IMR-90 (cell line): Measurements from ENCODE around the gene IQSEC1. TPM values are rescaled to one million over a fixed set of nuclear protein-coding genes. Genes with fewer than 3 reads are reported as not detected.

Experiments used
- ATAC-seq: fragments of 200-7000 bp; cut with Tn5 transposase; 2 replicates; pipeline ENCODE4 v1.9.1; 2020; ENCODE audit warnings: low read depth, mild to moderate bottlenecking, moderate library complexity
- BruUV-seq: library from RNA; stranded (reverse); fragments of 400-500 nt; replicated peaks from 2 replicates; lab custom pipeline; 2021; lab: Mats Ljungman, UMichigan
- CTCF ChIA-PET: fragments of 300-600 bp; formaldehyde crosslinking; extraction: SDS; loops from one replicate; lab custom pipeline; 2021; ENCODE audit warnings: antibody characterized with exemption; lab: Yijun Ruan, JAX
- POLR2A ChIA-PET: fragments of 300-600 bp; sonication (Branson Sonifier 250); formaldehyde crosslinking; loops from one replicate; lab custom pipeline; 2022; ENCODE audit warnings: antibody characterized with exemption; ENCODE audit not compliant: unreplicated experiment; lab: Charles Lee
- DNase-seq: peaks from one replicate; pipeline ENCODE4 v3.0.0; 2013
- H2AFZ ChIP-seq: replicated peaks from 2 replicates; pipeline ENCODE3; 2013; ENCODE audit warnings: low read length, mild to moderate bottlenecking; ENCODE audit not compliant: poor library complexity
- H2AK5ac ChIP-seq: 2 replicates; pipeline ENCODE4 v1.6.1; 2013; ENCODE audit warnings: low read depth, low read length, inconsistent platforms
- H2AK9ac ChIP-seq: replicated peaks from 2 replicates; pipeline ENCODE3; 2013; ENCODE audit warnings: mild to moderate bottlenecking, low read depth, low read length, moderate library complexity; ENCODE audit not compliant: poor library complexity
- H2BK120ac ChIP-seq: 2 replicates; pipeline ENCODE4 v1.6.1; 2013; ENCODE audit warnings: low read depth, low read length, inconsistent platforms
- H2BK15ac ChIP-seq: 3 replicates; pipeline ENCODE4 v1.6.1; 2013; ENCODE audit warnings: low read depth, low read length, inconsistent platforms
- H2BK20ac ChIP-seq: 2 replicates; pipeline ENCODE4 v1.6.1; 2013; ENCODE audit warnings: low read depth, mild to moderate bottlenecking, inconsistent platforms, low read length, moderate library complexity
- H2BK5ac ChIP-seq: 2 replicates; pipeline ENCODE4 v1.6.1; 2013; ENCODE audit warnings: mild to moderate bottlenecking, low read depth, low read length, inconsistent platforms; ENCODE audit not compliant: poor library complexity, severe bottlenecking
- H3K14ac ChIP-seq: replicated peaks from 2 replicates; pipeline ENCODE4 v1.6.1; 2013; ENCODE audit warnings: low read depth, low read length, inconsistent platforms
- H3K18ac ChIP-seq: 2 replicates; pipeline ENCODE4 v1.6.1; 2013; ENCODE audit warnings: low read depth, low read length, control low read depth
- H3K23ac ChIP-seq: 2 replicates; pipeline ENCODE4 v1.6.1; 2013; ENCODE audit warnings: low read depth, low read length, inconsistent platforms
- H3K27ac ChIP-seq: 2 replicates; pipeline ENCODE4 v1.5.1; 2013; ENCODE audit warnings: mild to moderate bottlenecking, control low read depth, low read length; ENCODE audit not compliant: insufficient read depth
- H3K27me3 ChIP-seq: 2 replicates; pipeline ENCODE4 v1.6.1; 2013; ENCODE audit warnings: low read length; ENCODE audit not compliant: control insufficient read depth, insufficient read depth
- H3K36me3 ChIP-seq: 2 replicates; pipeline ENCODE4 v1.6.1; 2013; ENCODE audit warnings: low read length, mixed read lengths; ENCODE audit not compliant: control insufficient read depth, insufficient read depth
- H3K4ac ChIP-seq: 2 replicates; pipeline ENCODE4 v1.6.1; 2013; ENCODE audit warnings: low read depth, low read length, inconsistent platforms
- H3K4me1 ChIP-seq: 2 replicates; pipeline ENCODE4 v1.6.1; 2013; ENCODE audit warnings: low read length, mixed read lengths; ENCODE audit not compliant: control insufficient read depth, insufficient read depth
- H3K4me2 ChIP-seq: 2 replicates; pipeline ENCODE4 v1.6.1; 2013; ENCODE audit warnings: low read depth, mild to moderate bottlenecking, control low read depth, low read length, moderate library complexity
- H3K4me3 ChIP-seq: 2 replicates; pipeline ENCODE4 v1.5.1; 2013; ENCODE audit warnings: low read depth, mild to moderate bottlenecking, control low read depth, low read length, moderate library complexity; ENCODE audit not compliant: insufficient read depth
- H3K56ac ChIP-seq: 2 replicates; pipeline ENCODE4 v1.6.1; 2013; ENCODE audit warnings: low read length, inconsistent platforms; ENCODE audit not compliant: insufficient read depth; ENCODE audit errors: extremely low read depth
- H3K79me1 ChIP-seq, 2 experiments: 2 replicates each; pipeline ENCODE4 v1.6.1; 2013; ENCODE audit warnings: low read length in 2 of 2, inconsistent platforms in 1 of 2, low read depth in 1 of 2
- H3K9ac ChIP-seq: 2 replicates; pipeline ENCODE4 v1.6.1; 2013; ENCODE audit warnings: low read depth, low read length, control low read depth
- H3K9me1 ChIP-seq: 2 replicates; pipeline ENCODE4 v1.6.1; 2013; ENCODE audit warnings: low read length, inconsistent platforms; ENCODE audit not compliant: insufficient read depth
- H3K9me3 ChIP-seq: 2 replicates; pipeline ENCODE4 v1.6.1; 2013; ENCODE audit warnings: low read length; ENCODE audit not compliant: control insufficient read depth, insufficient read depth
- H4K20me1 ChIP-seq: 2 replicates; pipeline ENCODE4 v1.6.1; 2013; ENCODE audit warnings: low read length, inconsistent platforms; ENCODE audit not compliant: insufficient read depth
- H4K5ac ChIP-seq: 2 replicates; pipeline ENCODE4 v1.6.1; 2013; ENCODE audit warnings: mild to moderate bottlenecking, low read depth, low read length, control low read depth
- H4K8ac ChIP-seq, 2 experiments: 2 replicates each; pipeline ENCODE4 v1.6.1; 2013; ENCODE audit warnings: low read depth in 2 of 2, low read length in 2 of 2, control low read depth in 1 of 2, inconsistent platforms in 1 of 2
- H4K91ac ChIP-seq: 2 replicates; pipeline ENCODE4 v1.6.1; 2013; ENCODE audit warnings: low read depth, low read length, inconsistent platforms; ENCODE audit not compliant: insufficient read depth
- CEBPB ChIP-seq: IDR thresholded peaks from 2 replicates; pipeline ENCODE4 v1.6.1; 2012; ENCODE audit warnings: low read depth, low read length, improper control_type of control experiment
- CTCF ChIP-seq: conservative IDR thresholded peaks from 2 replicates; pipeline ENCODE4 v1.5.1; 2012; ENCODE audit warnings: mild to moderate bottlenecking, low read depth, low read length, improper control_type of control experiment
- ELK1 ChIP-seq: fragments of 150-350 bp; IDR thresholded peaks from 2 replicates; pipeline ENCODE4 v1.6.1; 2016; ENCODE audit warnings: low read depth, mild to moderate bottlenecking, low read length, moderate library complexity, borderline replicate concordance
- MAFK ChIP-seq: IDR thresholded peaks from 2 replicates; pipeline ENCODE4 v1.6.1; 2012; ENCODE audit warnings: low read depth, low read length, improper control_type of control experiment
- MXI1 ChIP-seq: IDR thresholded peaks from 2 replicates; pipeline ENCODE4 v1.6.1; 2012; ENCODE audit warnings: low read depth, mild to moderate bottlenecking, low read length, moderate library complexity, borderline replicate concordance
- POLR2A ChIP-seq: IDR thresholded peaks from 2 replicates; pipeline ENCODE4 v1.6.1; 2012; ENCODE audit warnings: mild to moderate bottlenecking, low read depth, low read length
- RAD21 ChIP-seq: IDR thresholded peaks from 2 replicates; pipeline ENCODE4 v1.6.1; 2012; ENCODE audit warnings: low read length, improper control_type of control experiment
- WGBS, 2 experiments: methylation state at CpG; one replicate each; pipeline versions ENCODE4 v1.1.5 to v1.1.7; 2013; ENCODE audit warnings: missing lambda C conversion rate in 2 of 2; ENCODE audit not compliant: insufficient read length in 1 of 2; ENCODE audit errors: extremely low coverage in 2 of 2; 5-methylcytosine and 5-hydroxymethylcytosine counted together
- dilution Hi-C: fragments of 300-500 bp; cut with HindIII; formaldehyde crosslinking; loops from one replicate; pipeline ENCODE4 v1.14.3; 2018; ENCODE audit warnings: low sequenced_read_pairs; ENCODE audit not compliant: unreplicated experiment
- in situ Hi-C: fragments of 300-500 bp; cut with MboI; formaldehyde crosslinking; loops from 3 replicates; pipeline ENCODE4 v1.14.3; 2019; ENCODE audit warnings: low sequenced_read_pairs, inconsistent platforms, mixed read lengths
- intact Hi-C: fragments of 100-400 bp; cut with micrococcal nuclease; formaldehyde crosslinking; loops from 2 replicates; pipeline ENCODE4 v1.10.0; 2022
- polyA plus RNA-seq, 3 experiments: library from polyadenylated mRNA; depleted of rRNA; stranded (reverse); fragments of >200 nt; gene quantifications; 2 replicates each; pipeline ENCODE4 v1.2.3, GENCODE V29; 2012; ENCODE audit warnings: low replicate concordance in 1 of 3
- total RNA-seq: library from RNA; depleted of rRNA; stranded (reverse); fragments of >200 nt; gene quantifications from 2 replicates; pipeline ENCODE4 v1.2.3, GENCODE V29; 2012
- TF ChIP-seq, protein P1 (sequence below): fragments of 150-350 bp; IDR thresholded peaks from 2 replicates; pipeline ENCODE4 v1.6.1; 2017; ENCODE audit warnings: mild to moderate bottlenecking, antibody characterized with exemption, low read length, low read depth

Gene IQSEC1
- total and polyA plus RNA-seq, 2 of the 4 experiments (the other 2 are of a cell fraction) = 5.9 to 11.9 TPM

GRCh38 chr3:12990306-12990705 lies 82.9 kb downstream of the IQSEC1 start:
- Histone ChIP-seq H2BK5ac (peak overlapping the region; percentile 59), H3K18ac (peak overlapping the region; percentile 19; the same call in 1 of the 2 replicates), H3K27ac (peak overlapping the region; percentile 53), H3K9ac (no peak overlapping the region), H2BK15ac (peak overlapping the region; percentile 9; the same call in 1 of the 3 replicates), H3K27me3 (no peaks in the 10 kb centered on the region), H4K5ac (no peak overlapping the region), H3K9me3 (no peaks in the 10 kb centered on the region), H3K4me1 (peaks cover 29% of the 10 kb centered on the region), H4K91ac (peak overlapping the region; percentile 30), H3K4me2 (peak overlapping the region; percentile 54), H2BK120ac (peak overlapping the region; percentile 70), H3K14ac (peak overlapping the region; percentile 49), H2AK5ac (peak overlapping the region; percentile 73), H3K79me1 (peaks cover 2 to 30% of the 10 kb centered on the region in 2 experiments; a peak in 2 of 4 replicates), H2AK9ac (peak overlapping the region; percentile 35), H3K9me1 (peaks cover 16% of the 10 kb centered on the region; the same call in 1 of the 2 replicates), H3K23ac (0 out of 2 replicates have a peak overlapping the region, but pooled peaks have one; percentile 0), H3K36me3 (no peaks in the 10 kb centered on the region), H3K4ac (peak overlapping the region; percentile 72), H3K56ac (no peak overlapping the region), H4K8ac (peak overlapping the region in 1 of 2 experiments; percentile 32; a peak in 2 of 4 replicates), H2BK20ac (peak overlapping the region; percentile 46), H4K20me1 (no peaks in the 10 kb centered on the region; the same call in 1 of the 2 replicates), H3K4me3 (no peak overlapping the region), H2AFZ (peak overlapping the region; percentile 28)
- WGBS, 2 experiments = 80% methylated on average over 5 of the region's 5 CpGs; no CpG with 5 or more reads in 1 of the 2 experiments
- TF ChIP-seq MXI1 = no peak
- TF ChIP-seq, protein P1, sequence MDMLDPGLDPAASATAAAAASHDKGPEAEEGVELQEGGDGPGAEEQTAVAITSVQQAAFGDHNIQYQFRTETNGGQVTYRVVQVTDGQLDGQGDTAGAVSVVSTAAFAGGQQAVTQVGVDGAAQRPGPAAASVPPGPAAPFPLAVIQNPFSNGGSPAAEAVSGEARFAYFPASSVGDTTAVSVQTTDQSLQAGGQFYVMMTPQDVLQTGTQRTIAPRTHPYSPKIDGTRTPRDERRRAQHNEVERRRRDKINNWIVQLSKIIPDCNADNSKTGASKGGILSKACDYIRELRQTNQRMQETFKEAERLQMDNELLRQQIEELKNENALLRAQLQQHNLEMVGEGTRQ = 0 out of 2 replicates have a peak, but pooled peaks have one; percentile 9
- no peak for TF ChIP-seq POLR2A
- TF ChIP-seq ELK1 = no peak
- TF ChIP-seq MAFK = no peak
- no peak for TF ChIP-seq CTCF
- TF ChIP-seq CEBPB = peak; percentile 34; the same call in 1 of the 2 replicates
- TF ChIP-seq RAD21 = no peak
- POLR2A ChIA-PET = no interaction called here
- no peak for ATAC-seq
- CTCF ChIA-PET = no interaction called here
- peak; percentile 27 for DNase-seq
- BruUV-seq = no TSS peak
- dilution Hi-C loops (no loop called here), in situ Hi-C loops (no loop called here), intact Hi-C loops (no loop called here)
